ENCODE results near the gene UBE2V1. TPM values are rescaled to one million over a fixed set of nuclear protein-coding genes. Genes with fewer than 3 reads are reported as not detected.

UBE2V1 gene
- total and polyA plus RNA-seq, 2 donors from 2014 or later: 99.1 to 105 TPM

- Histone ChIP-seq H3K9ac (ENCODE audit: low read length in 3 of 3) (no peak overlapping the region), H3K4me1 (ENCODE audit: control insufficient read depth in 2 of 3, insufficient read depth in 2 of 3, low read depth in 1 of 3, low read length in 3 of 3) (peaks cover 0 to 9% (median 7%) of the 10 kb centered on the region in 3 donors), H3K27me3 (ENCODE audit: control insufficient read depth, insufficient read depth, low read length) (no peaks in the 10 kb centered on the region), H3K36me3 (ENCODE audit: control insufficient read depth in 2 of 3, insufficient read depth in 3 of 3, low read length in 3 of 3) (peaks cover 2 to 34% (median 9%) of the 10 kb centered on the region in 3 donors), H3K9me3 (ENCODE audit: control insufficient read depth in 2 of 3, insufficient read depth in 1 of 3, low read length in 3 of 3) (no peaks in the 10 kb centered on the region), H3K27ac (ENCODE audit: low read depth in 2 of 2, low read length in 2 of 2) (no peak overlapping the region), H3K4me3 (ENCODE audit: low read length in 3 of 3) (no peak overlapping the region)
- TF ChIP-seq, protein P1, sequence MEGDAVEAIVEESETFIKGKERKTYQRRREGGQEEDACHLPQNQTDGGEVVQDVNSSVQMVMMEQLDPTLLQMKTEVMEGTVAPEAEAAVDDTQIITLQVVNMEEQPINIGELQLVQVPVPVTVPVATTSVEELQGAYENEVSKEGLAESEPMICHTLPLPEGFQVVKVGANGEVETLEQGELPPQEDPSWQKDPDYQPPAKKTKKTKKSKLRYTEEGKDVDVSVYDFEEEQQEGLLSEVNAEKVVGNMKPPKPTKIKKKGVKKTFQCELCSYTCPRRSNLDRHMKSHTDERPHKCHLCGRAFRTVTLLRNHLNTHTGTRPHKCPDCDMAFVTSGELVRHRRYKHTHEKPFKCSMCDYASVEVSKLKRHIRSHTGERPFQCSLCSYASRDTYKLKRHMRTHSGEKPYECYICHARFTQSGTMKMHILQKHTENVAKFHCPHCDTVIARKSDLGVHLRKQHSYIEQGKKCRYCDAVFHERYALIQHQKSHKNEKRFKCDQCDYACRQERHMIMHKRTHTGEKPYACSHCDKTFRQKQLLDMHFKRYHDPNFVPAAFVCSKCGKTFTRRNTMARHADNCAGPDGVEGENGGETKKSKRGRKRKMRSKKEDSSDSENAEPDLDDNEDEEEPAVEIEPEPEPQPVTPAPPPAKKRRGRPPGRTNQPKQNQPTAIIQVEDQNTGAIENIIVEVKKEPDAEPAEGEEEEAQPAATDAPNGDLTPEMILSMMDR (IDR thresholded peaks at IDR 0.05; ENCODE audit: borderline replicate concordance, extremely low read depth, insufficient read depth): no peak
- DNase-seq (no peak), FAIRE-seq (no peak)
- intact Hi-C loops (cut with DNase I): no loop called here
Measured at GRCh38 chr20:50097843-50098242, 15.1 kb downstream of the UBE2V1 start.

GRCh38 chr20:50096237-50096636 is 16.7 kb downstream of the UBE2V1 start:
- Histone ChIP-seq H3K9ac (ENCODE audit: low read length in 3 of 3) (no peak overlapping the region), H3K4me1 (ENCODE audit: control insufficient read depth in 2 of 3, insufficient read depth in 2 of 3, low read depth in 1 of 3, low read length in 3 of 3) (peaks cover 0 to 7% (median 5%) of the 10 kb centered on the region in 3 donors), H3K9me3 (ENCODE audit: control insufficient read depth in 2 of 3, insufficient read depth in 1 of 3, low read length in 3 of 3) (no peaks in the 10 kb centered on the region), H3K4me3 (ENCODE audit: low read length in 3 of 3) (no peak overlapping the region), H3K27ac (ENCODE audit: low read depth in 2 of 2, low read length in 2 of 2) (no peak overlapping the region), H3K27me3 (ENCODE audit: control insufficient read depth, insufficient read depth, low read length) (no peaks in the 10 kb centered on the region), H3K36me3 (ENCODE audit: control insufficient read depth in 2 of 3, insufficient read depth in 3 of 3, low read length in 3 of 3) (peaks cover 2 to 37% (median 9%) of the 10 kb centered on the region in 3 donors)
- intact Hi-C loops (cut with DNase I): no loop called here
- no peak for DNase-seq
- TF ChIP-seq, protein P1 (IDR thresholded peaks at IDR 0.05; ENCODE audit: borderline replicate concordance, extremely low read depth, insufficient read depth): no peak
- FAIRE-seq: no peak

- intact Hi-C loops (cut with DNase I): no loop called here
- H3K4me1 ChIP-seq (ENCODE audit: control insufficient read depth in 2 of 3, insufficient read depth in 2 of 3, low read depth in 1 of 3, low read length in 3 of 3): peaks cover 0 to 7% (median 5%) of the 10 kb centered on the region in 3 donors
- H3K27ac ChIP-seq (ENCODE audit: low read depth in 2 of 2, low read length in 2 of 2): no peak overlapping the region
- TF ChIP-seq, protein P1 (IDR thresholded peaks at IDR 0.05; ENCODE audit: borderline replicate concordance, extremely low read depth, insufficient read depth): no peak
- FAIRE-seq: no peak
- H3K27me3 ChIP-seq (ENCODE audit: control insufficient read depth, insufficient read depth, low read length): no peaks in the 10 kb centered on the region
- DNase-seq: peak in 1 of 5 donors; percentile 2
- H3K4me3 ChIP-seq (ENCODE audit: low read length in 3 of 3): no peak overlapping the region
- H3K9ac ChIP-seq (ENCODE audit: low read length in 3 of 3): no peak overlapping the region
- H3K9me3 ChIP-seq (ENCODE audit: control insufficient read depth in 2 of 3, insufficient read depth in 1 of 3, low read length in 3 of 3): no peaks in the 10 kb centered on the region
- peaks cover 4 to 37% (median 9%) of the 10 kb centered on the region in 3 donors for H3K36me3 ChIP-seq (ENCODE audit: control insufficient read depth in 2 of 3, insufficient read depth in 3 of 3, low read length in 3 of 3)
Measured at GRCh38 chr20:50095476-50096078, 17.4 kb downstream of the UBE2V1 start.

Data from kidney (tissue), 14 donors.